ENCODE measurements around the gene BST1.

Gene BST1

DNA sequence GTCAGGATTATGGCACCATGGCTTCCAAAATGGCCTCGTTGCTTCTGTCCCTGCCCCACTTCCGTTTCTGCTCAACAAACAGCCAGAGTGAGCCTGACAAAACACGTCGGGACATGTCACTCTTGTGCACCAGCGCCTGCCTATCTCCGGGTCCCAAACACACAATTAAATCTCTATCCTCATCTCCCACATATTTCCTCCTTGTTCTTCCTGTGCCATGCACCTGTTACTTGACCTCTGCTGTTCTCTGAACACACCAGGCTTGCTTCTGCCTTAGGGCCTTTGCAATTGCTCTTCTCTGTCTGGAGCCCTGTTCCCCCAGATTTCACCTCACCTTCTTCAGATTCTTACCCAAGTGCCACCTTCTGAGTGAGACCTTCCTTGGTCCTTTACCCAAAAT, 62.5 kb downstream of the BST1 start:
- Histone ChIP-seq H3K4me1 (no peaks in the 10 kb centered on the region), H3K4me3 (no peak overlapping the region), H3K36me3 (no peaks in the 10 kb centered on the region), H3K9me3 (no peaks in the 10 kb centered on the region), H3K27ac (no peak overlapping the region), H3K27me3 (no peaks in the 10 kb centered on the region)
- TF ChIP-seq, protein P1, sequence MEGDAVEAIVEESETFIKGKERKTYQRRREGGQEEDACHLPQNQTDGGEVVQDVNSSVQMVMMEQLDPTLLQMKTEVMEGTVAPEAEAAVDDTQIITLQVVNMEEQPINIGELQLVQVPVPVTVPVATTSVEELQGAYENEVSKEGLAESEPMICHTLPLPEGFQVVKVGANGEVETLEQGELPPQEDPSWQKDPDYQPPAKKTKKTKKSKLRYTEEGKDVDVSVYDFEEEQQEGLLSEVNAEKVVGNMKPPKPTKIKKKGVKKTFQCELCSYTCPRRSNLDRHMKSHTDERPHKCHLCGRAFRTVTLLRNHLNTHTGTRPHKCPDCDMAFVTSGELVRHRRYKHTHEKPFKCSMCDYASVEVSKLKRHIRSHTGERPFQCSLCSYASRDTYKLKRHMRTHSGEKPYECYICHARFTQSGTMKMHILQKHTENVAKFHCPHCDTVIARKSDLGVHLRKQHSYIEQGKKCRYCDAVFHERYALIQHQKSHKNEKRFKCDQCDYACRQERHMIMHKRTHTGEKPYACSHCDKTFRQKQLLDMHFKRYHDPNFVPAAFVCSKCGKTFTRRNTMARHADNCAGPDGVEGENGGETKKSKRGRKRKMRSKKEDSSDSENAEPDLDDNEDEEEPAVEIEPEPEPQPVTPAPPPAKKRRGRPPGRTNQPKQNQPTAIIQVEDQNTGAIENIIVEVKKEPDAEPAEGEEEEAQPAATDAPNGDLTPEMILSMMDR (IDR thresholded peaks at IDR 0.05) = no peak
- no peak for DNase-seq
- intact Hi-C loops (cut with DNase I; ENCODE audit: low total_unique reads) = no loop called here

- H3K27ac ChIP-seq = no peak overlapping the region
- no peaks in the 10 kb centered on the region for H3K27me3 ChIP-seq
- DNase-seq = no peak
- intact Hi-C loops (cut with DNase I; ENCODE audit: low total_unique reads) = no loop called here
- TF ChIP-seq, protein P1 (IDR thresholded peaks at IDR 0.05) = no peak
- H3K36me3 ChIP-seq = no peaks in the 10 kb centered on the region
- H3K4me3 ChIP-seq = no peak overlapping the region
- no peaks in the 10 kb centered on the region for H3K4me1 ChIP-seq
- H3K9me3 ChIP-seq = no peaks in the 10 kb centered on the region
Observed at GRCh38 chr4:15765910-15766697, 63.2 kb downstream of the BST1 start.

- H3K9me3 ChIP-seq = no peaks in the 10 kb centered on the region
- H3K27ac ChIP-seq = no peak overlapping the region
- no peak for DNase-seq
- no peaks in the 10 kb centered on the region for H3K4me1 ChIP-seq
- H3K4me3 ChIP-seq = no peak overlapping the region
- TF ChIP-seq, protein P1 (IDR thresholded peaks at IDR 0.05) = no peak
- no peaks in the 10 kb centered on the region for H3K36me3 ChIP-seq
- no peaks in the 10 kb centered on the region for H3K27me3 ChIP-seq
- intact Hi-C loops (cut with DNase I; ENCODE audit: low total_unique reads) = no loop called here
Observed at GRCh38 chr4:15766821-15767220, 64.0 kb downstream of the BST1 start.

DNA sequence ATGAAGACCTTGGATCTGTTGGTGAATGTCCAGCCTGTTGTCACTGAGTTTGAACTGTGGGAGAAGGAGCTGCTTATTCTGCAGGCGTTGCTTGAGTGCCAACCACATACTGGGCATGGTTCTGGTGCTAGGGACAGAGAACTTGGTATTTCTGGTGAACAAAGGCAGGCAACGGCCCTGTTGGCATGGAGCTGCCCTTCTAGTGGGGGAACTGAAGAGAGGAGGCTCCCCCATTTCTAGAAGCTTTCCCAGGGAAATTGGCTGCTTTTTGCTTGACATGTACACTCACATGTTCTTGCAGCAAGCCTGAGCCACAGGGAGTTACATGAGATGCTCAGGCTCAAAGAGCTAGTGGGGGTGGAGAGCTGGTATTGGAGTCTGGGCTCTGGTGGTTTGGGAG, 66.3 kb downstream of the BST1 start:
- Histone ChIP-seq H3K9me3 (no peaks in the 10 kb centered on the region), H3K27me3 (no peaks in the 10 kb centered on the region), H3K4me3 (no peak overlapping the region), H3K27ac (no peak overlapping the region), H3K4me1 (no peaks in the 10 kb centered on the region), H3K36me3 (no peaks in the 10 kb centered on the region)
- intact Hi-C loops (cut with DNase I; ENCODE audit: low total_unique reads) = no loop called here
- no peak for DNase-seq
- TF ChIP-seq, protein P1 (IDR thresholded peaks at IDR 0.05) = no peak

DNA sequence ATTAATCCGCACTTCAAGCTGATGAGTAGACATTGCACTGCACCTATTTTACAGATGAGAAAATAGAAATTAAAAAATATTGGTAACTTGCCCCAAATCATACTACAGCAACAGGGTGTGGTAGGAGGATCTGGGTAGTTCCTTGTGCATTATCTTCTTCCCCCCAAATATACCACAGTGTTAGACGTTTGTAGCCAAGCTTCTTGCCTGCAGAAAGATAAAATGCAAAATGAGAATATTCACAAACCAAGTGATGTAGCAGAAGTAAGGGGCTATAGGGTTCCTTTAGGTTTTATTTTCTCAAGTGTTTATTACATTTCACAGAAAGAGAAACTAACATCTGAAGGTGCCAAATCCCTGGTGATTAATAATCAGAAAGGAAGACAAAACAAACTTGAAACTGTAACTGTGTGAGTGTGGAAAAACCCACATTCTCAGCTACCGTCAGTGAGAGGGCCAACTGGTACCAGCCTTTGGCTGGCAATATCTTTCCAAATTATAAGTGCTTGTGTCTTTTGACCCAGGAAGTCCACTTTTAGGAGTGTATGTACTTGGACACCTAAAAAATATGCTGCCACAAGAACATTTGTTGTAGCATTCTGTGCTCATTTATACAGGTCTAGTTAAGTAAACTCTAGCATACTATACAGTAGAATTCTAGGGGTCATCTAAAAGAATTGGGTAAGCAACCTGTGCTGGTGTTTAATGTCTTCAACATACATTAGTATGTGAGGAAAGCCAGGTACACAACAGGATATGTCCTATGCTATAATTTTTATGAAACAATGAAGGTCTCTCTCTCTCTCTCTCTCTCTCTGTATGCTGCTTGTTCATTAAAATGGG, 68.6 kb downstream of the BST1 start:
- Histone ChIP-seq H3K4me3 (no peak overlapping the region), H3K9me3 (no peaks in the 10 kb centered on the region), H3K36me3 (no peaks in the 10 kb centered on the region), H3K27me3 (no peaks in the 10 kb centered on the region), H3K4me1 (no peaks in the 10 kb centered on the region), H3K27ac (no peak overlapping the region)
- intact Hi-C loops (cut with DNase I; ENCODE audit: low total_unique reads) = no loop called here
- TF ChIP-seq, protein P1 (IDR thresholded peaks at IDR 0.05) = no peak
- DNase-seq = no peak
